Stimulated activated CD8-positive, alpha-beta memory T cell treated with anti-CD3 and anti-CD28 coated beads, Interleukin-4, amount 100 ng/mL, for 24 hours (primary cell): ENCODE data around the gene FGG.
"Not testable (repeated sequence)": the region's sequence is repeated elsewhere in the genome, so short reads cannot be mapped to it uniquely, and the experiment has no call there.

ENCODE experiments used
- DNase-seq: peaks from one replicate; pipeline ENCODE4 v3.0.0-alpha.2; 2020; ENCODE audit warnings: low read depth

FGG gene

GRCh38 chr4:154611833-154612232, 623 bp downstream of the FGG start:
- DNase-seq, result no peak

DNA sequence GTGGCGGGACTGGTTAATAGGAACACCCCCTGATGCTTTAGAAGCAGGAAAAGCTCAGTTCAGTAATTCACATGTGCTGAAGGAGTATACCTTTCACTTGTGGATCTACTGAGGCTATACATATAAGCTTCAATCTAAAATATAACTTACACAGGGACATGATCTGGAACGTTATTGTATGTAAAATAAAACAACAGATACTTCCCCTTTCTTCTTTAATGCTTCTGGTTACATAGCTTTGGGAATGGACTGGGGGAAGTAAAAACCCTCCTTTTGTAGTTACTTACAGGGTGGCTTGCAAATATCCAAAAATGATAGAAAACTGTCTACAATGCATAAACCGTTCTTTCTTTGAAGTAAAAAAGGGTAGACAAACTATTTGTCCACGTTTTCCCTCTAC, 1.9 kb downstream of the FGG start:
- no peak for DNase-seq

DNA sequence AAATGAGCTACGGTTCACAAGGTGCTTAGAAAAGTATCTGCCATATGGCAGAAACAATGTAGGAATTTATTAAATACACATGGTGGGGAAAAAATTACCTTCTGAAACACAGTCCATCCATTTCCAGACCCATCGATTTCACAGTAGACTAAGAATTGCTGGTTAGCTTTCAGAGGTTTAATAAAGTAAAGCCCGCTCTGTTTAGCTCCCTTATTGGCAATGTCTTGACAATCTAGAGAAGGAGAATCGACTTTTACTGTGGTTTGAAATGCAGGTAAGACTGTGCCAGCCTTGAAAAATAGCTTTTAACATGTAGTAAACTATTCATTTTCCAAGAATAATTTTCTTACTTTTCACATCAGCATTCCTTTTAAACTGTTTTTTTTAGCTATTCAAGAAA, 2.9 kb downstream of the FGG start:
- no peak for DNase-seq

DNA sequence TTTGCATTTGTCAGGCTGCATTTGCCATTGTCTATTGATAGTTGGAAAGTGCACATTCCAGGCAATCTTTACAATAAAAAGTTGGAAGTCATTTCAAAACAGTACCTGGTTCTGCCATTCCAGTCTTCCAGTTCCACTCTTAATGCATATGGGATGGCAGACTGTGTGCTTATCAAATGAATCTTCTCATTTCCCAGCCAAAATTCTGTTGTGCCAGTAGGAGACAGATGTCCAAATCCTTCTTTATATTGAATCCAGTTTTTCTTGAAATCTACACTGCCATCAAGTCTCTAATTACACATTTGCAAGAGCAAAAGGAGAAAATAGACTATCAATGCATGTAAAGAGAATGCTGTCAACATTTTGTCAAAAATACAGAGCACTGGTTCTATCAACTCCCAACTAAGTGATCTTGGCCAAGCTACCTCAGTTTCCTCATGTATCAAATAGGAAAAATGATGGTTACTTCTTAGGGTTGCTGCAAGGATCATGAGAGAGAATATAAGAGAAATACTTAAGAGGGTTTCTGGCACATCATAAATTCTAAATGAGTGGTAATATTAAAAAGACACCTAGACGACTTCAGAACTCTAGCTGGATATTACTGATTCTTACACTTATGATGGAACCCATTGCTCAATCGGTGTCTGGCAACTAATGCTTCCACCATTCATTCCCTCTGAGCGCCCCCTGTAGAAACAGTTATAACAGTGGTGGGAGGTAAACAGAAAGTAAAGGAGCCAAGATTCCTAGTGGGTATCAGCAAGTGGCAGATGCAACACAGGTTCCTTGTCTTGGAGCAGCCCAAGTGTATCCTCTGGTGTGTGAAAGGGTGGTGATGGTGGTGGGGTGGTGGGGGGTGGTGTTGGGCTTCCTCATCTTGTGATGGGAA, 3.8 kb downstream of the FGG start:
- DNase-seq, result no peak

DNA sequence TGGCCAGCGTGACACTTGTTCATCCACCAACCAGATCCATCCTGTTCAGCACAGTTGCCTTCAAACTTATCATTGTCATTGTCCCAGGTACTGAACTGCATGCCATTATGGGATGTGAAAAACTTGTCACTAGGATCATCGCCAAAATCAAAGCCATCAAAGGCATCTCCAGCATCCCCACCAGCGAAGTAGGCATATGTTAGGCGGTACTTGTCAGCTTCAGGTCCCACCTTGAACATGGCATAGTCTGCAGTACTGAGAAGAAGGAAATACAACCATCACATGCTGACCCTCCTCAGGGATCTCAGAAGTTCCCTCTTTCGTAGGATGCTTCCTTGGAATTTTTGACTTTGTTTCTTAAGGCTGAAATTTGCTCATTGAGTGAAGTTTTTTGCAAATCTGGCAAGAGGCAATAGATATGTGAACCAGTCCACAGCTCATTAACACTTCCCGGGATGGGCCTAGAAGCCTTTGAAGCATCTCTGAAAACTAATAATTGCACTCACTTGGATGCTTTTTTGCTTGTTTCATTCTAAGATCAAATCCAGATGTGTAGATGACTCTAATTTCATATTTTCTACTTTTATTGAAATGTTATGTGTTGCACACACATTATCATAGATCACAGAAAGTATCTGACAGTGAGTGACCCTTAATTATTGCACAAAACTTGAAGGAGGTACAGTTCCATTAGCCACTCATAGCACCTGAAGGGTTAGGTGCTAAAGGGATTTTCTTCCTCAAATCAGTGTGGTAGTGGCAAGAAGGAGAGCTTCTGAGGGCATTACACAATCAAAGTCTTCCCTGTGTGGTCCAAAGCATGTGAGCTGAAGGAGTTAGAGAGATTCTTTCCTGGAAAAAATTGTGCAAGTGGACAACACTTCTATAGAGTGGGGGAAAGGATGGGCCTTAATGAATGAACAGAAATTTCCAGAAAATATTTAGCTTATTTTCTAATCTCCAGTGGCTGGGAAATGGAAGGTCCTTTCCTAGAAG, 5.4 kb downstream of the FGG start:
- no peak for DNase-seq

DNA sequence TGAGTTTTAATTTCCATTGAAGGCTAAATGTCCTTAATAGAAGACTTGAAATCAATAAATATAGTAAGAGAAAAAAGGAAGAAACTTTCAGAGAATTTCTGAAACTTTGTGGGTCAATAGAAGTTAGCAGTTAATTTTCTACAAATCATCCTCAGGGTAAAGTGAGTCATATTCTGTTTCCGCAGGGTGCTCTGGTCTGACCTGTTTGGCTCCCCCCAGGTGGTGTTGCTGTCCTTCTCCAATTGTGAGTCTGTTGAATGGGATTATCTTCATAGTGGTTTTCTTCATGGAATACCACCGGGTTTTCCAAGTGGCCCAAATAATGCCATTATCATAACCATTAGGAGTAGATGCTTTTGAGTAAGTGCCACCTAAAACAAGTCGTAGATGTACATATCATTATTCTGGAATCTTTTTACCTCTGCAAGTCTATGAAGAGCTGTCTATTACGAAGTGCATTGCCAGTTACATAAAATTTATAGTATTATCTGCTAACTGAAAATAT, 7.7 kb downstream of the FGG start:
- DNase-seq, result no peak

GRCh38 chr4:154603033-154603943, 9.2 kb downstream of the FGG start:
- no peak for DNase-seq

GRCh38 chr4:154602404-154603020, 9.9 kb downstream of the FGG start:
- DNase-seq, result no peak

GRCh38 chr4:154597798-154598774, 14.4 kb downstream of the FGG start:
- no peak for DNase-seq

GRCh38 chr4:154597281-154597680, 15.2 kb downstream of the FGG start:
- DNase-seq, result not testable (repeated sequence)

- no peak for DNase-seq
These were observed 16.6 kb downstream of the FGG start for GRCh38 chr4:154595807-154596206.

- not testable (repeated sequence) for DNase-seq
These were observed 18.1 kb downstream of the FGG start for GRCh38 chr4:154594343-154594742.

DNA sequence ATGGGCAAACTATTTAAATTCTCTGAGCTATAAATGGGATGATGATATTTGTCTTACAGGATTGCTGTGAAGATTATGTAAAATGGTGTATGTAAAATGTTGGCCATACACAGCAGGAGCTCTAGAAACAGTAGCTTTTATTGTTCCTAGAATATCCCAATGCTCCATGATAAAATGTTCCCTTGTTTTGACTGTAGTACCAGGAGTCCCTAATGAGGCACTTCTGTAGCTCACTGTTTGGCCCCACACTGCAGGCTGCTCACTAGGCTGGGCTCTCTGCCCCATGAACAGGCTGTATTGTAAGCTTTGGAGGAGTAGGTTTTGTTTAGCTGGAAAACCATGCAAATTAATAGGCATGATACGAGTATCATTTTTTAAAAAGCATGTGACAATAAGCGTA, 18.6 kb downstream of the FGG start:
- no peak for DNase-seq

DNA sequence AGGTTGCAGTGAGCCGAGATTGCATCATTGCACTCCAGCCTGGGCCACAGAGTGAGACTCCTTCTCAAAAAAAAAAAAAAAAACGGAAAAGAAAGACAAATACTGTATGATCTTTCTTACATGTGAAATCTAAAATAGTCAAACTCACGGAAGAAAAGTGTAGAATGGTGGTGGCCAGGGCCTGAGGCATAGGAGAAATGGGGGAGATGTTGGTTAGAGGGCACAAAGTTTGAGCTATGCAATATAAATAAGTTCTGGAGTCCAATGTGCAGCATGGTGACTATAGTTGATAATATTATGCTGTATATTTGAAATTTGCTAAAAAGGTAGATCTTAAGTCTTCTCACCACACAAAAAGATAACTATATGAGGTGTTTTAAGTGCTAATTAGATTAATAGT, 20.6 kb downstream of the FGG start:
- no peak for DNase-seq

DNA sequence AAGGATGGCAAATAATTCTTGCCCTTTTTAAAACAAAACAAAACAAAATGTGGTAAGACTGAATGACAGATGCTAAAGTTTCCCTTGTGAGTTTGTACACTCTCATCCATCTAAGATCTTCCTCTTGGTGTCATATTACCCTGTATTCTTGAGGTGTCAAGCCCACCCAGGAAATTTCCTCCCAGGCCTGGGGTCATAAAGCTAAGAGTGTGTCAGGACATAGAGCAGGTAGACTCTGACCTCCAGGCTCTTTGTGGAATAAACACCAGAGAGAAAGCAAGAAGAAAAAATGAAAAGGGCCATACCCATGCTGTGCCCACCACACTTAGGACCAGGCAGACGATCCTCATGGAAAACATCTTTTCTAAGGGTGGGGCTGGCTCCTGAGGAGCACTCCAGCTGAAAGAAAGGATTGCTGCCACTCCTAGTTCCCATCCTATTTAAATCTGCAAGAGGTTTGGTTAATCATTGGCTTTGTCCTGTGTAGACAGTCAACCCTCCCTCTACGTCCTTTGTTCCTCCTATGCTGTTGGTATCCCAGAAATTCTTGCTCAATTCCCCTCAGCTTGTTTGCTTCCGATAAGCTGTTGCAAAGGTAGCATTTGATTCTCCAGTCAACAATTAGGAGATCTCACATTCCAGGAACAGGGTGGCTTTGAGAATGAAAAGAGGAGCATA, 22.0 kb downstream of the FGG start, which contains the start of gene FGA:
Gene FGA (minus strand): TSS at position 414 of the 678 bp plus-strand sequence. CDS start 55 bp downstream, at position 359.
- no peak for DNase-seq

DNA sequence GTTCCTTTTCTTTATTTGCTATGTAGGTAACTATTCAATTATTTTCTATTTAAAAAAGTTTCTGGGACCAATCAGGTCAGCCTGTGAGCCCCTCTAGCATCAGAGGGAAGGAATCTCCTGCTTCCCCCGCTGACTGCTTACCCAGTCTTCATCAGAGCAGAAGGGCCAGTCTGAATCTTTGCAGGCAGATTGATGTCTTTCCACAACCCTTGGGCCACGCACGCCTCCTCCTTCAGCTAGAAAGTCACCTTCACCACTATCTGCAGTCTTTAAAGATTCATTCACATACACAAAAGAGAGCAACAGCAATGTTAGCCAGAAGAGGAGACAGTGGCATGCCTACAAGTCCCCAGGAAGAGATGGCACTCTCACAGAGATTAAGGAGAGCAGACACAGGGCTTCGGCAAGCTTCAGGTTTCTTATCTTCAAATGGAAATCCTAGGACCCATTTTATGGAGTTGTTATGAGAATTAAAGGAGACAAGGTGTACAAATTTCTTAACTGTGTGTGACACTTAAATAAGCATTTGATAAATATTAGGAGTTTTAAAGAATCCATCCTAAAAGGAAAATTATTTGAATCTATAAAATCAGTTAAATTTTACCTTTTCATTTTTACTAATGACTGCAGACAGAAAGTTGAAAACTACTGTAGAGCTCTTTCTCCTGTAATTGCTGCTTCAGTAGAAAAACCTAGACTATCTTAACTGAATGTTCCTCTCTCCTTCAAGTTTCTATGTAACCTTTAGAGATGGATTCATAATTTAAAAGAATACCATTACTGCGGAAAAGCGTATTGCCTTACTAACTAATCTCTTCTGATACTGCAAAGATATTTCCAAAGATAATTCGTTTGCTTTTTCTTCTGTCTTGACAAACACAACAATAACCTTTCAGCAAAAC, 22.9 kb downstream of the FGG start:
- DNase-seq, result no peak

DNA sequence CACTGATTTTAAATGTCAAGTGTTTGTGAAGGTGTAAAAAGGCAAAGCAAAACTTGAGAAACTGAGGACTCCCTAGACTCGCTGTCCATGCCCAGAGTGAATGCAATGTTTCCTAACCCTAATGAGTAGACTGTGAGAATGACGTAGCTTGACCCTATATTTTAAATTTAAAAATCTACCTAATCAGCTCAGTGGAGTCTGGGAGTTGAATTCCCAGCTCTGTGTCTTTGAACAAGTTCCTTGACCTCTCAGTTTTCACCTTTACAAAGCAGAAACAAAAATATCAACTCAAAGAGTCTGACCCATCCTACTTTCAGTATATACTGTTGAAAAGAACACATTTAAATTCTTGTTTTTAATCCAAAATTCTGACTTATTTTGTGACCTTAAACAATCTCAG, 24.3 kb downstream of the FGG start:
- DNase-seq, result no peak
